ENCODE measurements around the gene NFATC3.

DNA sequence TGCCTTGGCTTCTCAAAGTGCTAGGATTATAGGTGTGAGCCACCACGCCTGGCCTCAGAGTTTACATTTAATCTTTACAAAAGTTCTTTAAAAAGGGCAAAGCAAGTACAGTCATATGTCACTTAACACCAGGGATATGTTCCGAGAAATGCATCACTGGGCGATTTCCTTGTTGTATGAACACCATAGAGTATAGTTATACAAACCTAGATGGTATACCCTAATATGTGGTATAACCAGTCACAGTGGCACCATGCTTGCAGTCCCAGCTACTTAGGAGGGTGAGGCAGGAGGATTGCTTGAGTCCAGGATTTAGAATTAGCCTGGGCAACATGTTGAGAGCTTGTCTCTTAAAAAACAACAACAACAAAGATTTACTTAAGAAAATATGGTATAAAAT is 51.3 kb downstream of the NFATC3 start:
- no peak for TF ChIP-seq POLR2A (IDR thresholded peaks at IDR 0.05)
- TF ChIP-seq, protein P1, sequence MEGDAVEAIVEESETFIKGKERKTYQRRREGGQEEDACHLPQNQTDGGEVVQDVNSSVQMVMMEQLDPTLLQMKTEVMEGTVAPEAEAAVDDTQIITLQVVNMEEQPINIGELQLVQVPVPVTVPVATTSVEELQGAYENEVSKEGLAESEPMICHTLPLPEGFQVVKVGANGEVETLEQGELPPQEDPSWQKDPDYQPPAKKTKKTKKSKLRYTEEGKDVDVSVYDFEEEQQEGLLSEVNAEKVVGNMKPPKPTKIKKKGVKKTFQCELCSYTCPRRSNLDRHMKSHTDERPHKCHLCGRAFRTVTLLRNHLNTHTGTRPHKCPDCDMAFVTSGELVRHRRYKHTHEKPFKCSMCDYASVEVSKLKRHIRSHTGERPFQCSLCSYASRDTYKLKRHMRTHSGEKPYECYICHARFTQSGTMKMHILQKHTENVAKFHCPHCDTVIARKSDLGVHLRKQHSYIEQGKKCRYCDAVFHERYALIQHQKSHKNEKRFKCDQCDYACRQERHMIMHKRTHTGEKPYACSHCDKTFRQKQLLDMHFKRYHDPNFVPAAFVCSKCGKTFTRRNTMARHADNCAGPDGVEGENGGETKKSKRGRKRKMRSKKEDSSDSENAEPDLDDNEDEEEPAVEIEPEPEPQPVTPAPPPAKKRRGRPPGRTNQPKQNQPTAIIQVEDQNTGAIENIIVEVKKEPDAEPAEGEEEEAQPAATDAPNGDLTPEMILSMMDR (IDR thresholded peaks at IDR 0.05 in 8 of 11, conservative IDR thresholded peaks at IDR 0.05 in 3 of 11): no peak

All from spleen (tissue), 7 donors.